Measurements from ENCODE around the gene PAF1. TPM values are rescaled to one million over a fixed set of nuclear protein-coding genes. Genes with fewer than 3 reads are reported as not detected.
A peak's percentile ranks its signal among the peaks of the same experiment; 100 is the strongest.

PAF1 gene
- total and polyA plus RNA-seq, 8 donors: 7.0 to 77.2 (median 29.4) TPM

- H3K4me3 ChIP-seq: no peak overlapping the region
- H3K27ac ChIP-seq: peak overlapping the region in 3 of 5 donors; percentile 2 to 7 (median 6)
- TF ChIP-seq POLR2AphosphoS5 (IDR thresholded peaks at IDR 0.05) (no peak), POLR2A (IDR thresholded peaks at IDR 0.05) (no peak), EP300 (IDR thresholded peaks at IDR 0.05) (no peak)
- no peak for DNase-seq
- 74 to 87% (median 83%) methylated on average over 4 of the region's 4 CpGs for WGBS, 5 donors
- intact Hi-C loops (cut with DNase I; ENCODE audit: low total_unique reads): no loop called here
- H3K4me1 ChIP-seq: peaks cover 25 to 85% (median 52%) of the 10 kb centered on the region in 4 donors
- no peaks in the 10 kb centered on the region for H3K27me3 ChIP-seq
- no peaks in the 10 kb centered on the region for H3K9me3 ChIP-seq
- peaks cover 13 to 64% (median 52%) of the 10 kb centered on the region in 4 donors for H3K36me3 ChIP-seq
These were observed 43.4 kb downstream of the PAF1 start for GRCh38 chr19:39347332-39348164.

- WGBS, 5 donors: 77 to 87% (median 79%) methylated on average over 1 of the region's 1 CpG
- intact Hi-C loops (cut with DNase I; ENCODE audit: low total_unique reads): no loop called here
- Histone ChIP-seq H3K27me3 (no peaks in the 10 kb centered on the region), H3K4me1 (peaks cover 27 to 78% (median 54%) of the 10 kb centered on the region in 4 donors), H3K27ac (peak overlapping the region in 1 of 5 donors; percentile 95), H3K9me3 (no peaks in the 10 kb centered on the region), H3K4me3 (no peak overlapping the region), H3K36me3 (peaks cover 5 to 48% (median 37%) of the 10 kb centered on the region in 4 donors)
- no peak for TF ChIP-seq POLR2AphosphoS5 (IDR thresholded peaks at IDR 0.05)
- no peak for TF ChIP-seq CTCF (IDR thresholded peaks at IDR 0.05)
- no peak for TF ChIP-seq POLR2A (IDR thresholded peaks at IDR 0.05)
- no peak for TF ChIP-seq EP300 (IDR thresholded peaks at IDR 0.05)
- no peak for DNase-seq
These were observed 45.0 kb downstream of the PAF1 start for GRCh38 chr19:39345956-39346355.

GRCh38 chr19:39342647-39343305 lies 48.1 kb downstream of the PAF1 start:
- DNase-seq: peak in 1 of 2 donors; percentile 68
- Histone ChIP-seq H3K36me3 (peaks cover 0 to 18% (median 6%) of the 10 kb centered on the region in 4 donors), H3K4me3 (peak overlapping the region; percentile 64 to 92 (median 82)), H3K27ac (peak overlapping the region; percentile 75 to 95 (median 91)), H3K27me3 (no peaks in the 10 kb centered on the region), H3K4me1 (peaks cover 31 to 67% (median 58%) of the 10 kb centered on the region in 4 donors), H3K9me3 (no peaks in the 10 kb centered on the region)
- WGBS, 5 donors: 2 to 3% (median 3%) methylated on average over 13 to 51 of the region's 51 CpGs
- intact Hi-C loops (cut with DNase I; ENCODE audit: low total_unique reads): no loop called here
- TF ChIP-seq CTCF (IDR thresholded peaks at IDR 0.05): no peak
- TF ChIP-seq POLR2AphosphoS5 (IDR thresholded peaks at IDR 0.05): no peak
- no peak for TF ChIP-seq POLR2A (IDR thresholded peaks at IDR 0.05)

GRCh38 chr19:39341719-39342604 lies 48.9 kb downstream of the PAF1 start, which contains the start of gene SAMD4B:
TSS of gene SAMD4B (plus strand) at chr19:39342421. CDS start at chr19:39356894, 14,473 bp downstream.
- Histone ChIP-seq H3K4me3 (peak within 1 kb of the TSS; percentile 74 to 92 (median 82)), H3K36me3 (peaks cover 0 to 16% (median 5%) of the 10 kb centered on the region in 4 donors), H3K27ac (peak within 1 kb of the TSS; percentile 84 to 95 (median 91)), H3K27me3 (no peaks in the 10 kb centered on the region), H3K9me3 (no peaks in the 10 kb centered on the region), H3K4me1 (peaks cover 27 to 60% (median 52%) of the 10 kb centered on the region in 4 donors)
- no peak for TF ChIP-seq EP300 (IDR thresholded peaks at IDR 0.05)
- TF ChIP-seq CTCF (IDR thresholded peaks at IDR 0.05): peak in 5 of 7 experiments; percentile 73 to 95 (median 74)
- TF ChIP-seq POLR2A (IDR thresholded peaks at IDR 0.05): peak in 3 of 4 donors; percentile 36 to 91 (median 61)
- TF ChIP-seq POLR2AphosphoS5 (IDR thresholded peaks at IDR 0.05): peak; percentile 70 to 97 (median 97)
- DNase-seq: peak; percentile 99 to 100
- WGBS, 5 donors: 0 to 1% (median 1%) methylated on average over 6 to 91 of the region's 105 CpGs
- intact Hi-C loops (cut with DNase I; ENCODE audit: low total_unique reads): no loop called here

Data from stomach (tissue), 9 donors.